Mesothelial cell of epicardium (in vitro differentiated cells): ENCODE measurements around the gene ATP2B1. TPM values are rescaled to one million over a fixed set of nuclear protein-coding genes. Genes with fewer than 3 reads are reported as not detected.

ENCODE experiments used
- DNase-seq, 2 experiments: peaks; one replicate each; pipeline ENCODE4 v3.0.0; 2021; ENCODE audit warnings: low spot score in 2 of 2; ENCODE audit not compliant: unreplicated experiment in 2 of 2
- H3K27ac Mint-ChIP-seq: 2 replicates; pipeline ENCODE4 v1.8.0; 2021; ENCODE audit warnings: mixed read lengths
- H3K27me3 Mint-ChIP-seq: 2 replicates; pipeline ENCODE4 v1.8.0; 2021; ENCODE audit warnings: low read depth, mixed read lengths
- H3K36me3 Mint-ChIP-seq: 2 replicates; pipeline ENCODE4 v1.8.0; 2021; ENCODE audit warnings: mixed read lengths
- H3K4me1 Mint-ChIP-seq: 2 replicates; pipeline ENCODE4 v1.8.0; 2021; ENCODE audit warnings: mixed read lengths
- H3K4me3 Mint-ChIP-seq: 2 replicates; pipeline ENCODE4 v1.8.0; 2021; ENCODE audit warnings: mild to moderate bottlenecking, moderate library complexity, mixed read lengths
- H3K9me3 Mint-ChIP-seq: 2 replicates; pipeline ENCODE4 v1.8.0; 2021; ENCODE audit warnings: mixed read lengths
- total RNA-seq: library from RNA; stranded (reverse); gene quantifications from 3 replicates; pipeline ENCODE4 v1.2.1, GENCODE V29; 2021
- TF ChIP-seq, protein P1 (sequence below): fragments of 200-600 bp; sonication (generic); IDR thresholded peaks from one replicate; pipeline ENCODE4 v1.5.0; 2021; ENCODE audit warnings: antibody characterized with exemption; ENCODE audit not compliant: unreplicated experiment

ATP2B1 gene
- total RNA-seq, 1 donor from 2014 or later, result 131 TPM

- no peak overlapping the region for H3K27ac Mint-ChIP-seq
- H3K9me3 Mint-ChIP-seq, result peaks cover 7% of the 10 kb centered on the region
- TF ChIP-seq, protein P1, sequence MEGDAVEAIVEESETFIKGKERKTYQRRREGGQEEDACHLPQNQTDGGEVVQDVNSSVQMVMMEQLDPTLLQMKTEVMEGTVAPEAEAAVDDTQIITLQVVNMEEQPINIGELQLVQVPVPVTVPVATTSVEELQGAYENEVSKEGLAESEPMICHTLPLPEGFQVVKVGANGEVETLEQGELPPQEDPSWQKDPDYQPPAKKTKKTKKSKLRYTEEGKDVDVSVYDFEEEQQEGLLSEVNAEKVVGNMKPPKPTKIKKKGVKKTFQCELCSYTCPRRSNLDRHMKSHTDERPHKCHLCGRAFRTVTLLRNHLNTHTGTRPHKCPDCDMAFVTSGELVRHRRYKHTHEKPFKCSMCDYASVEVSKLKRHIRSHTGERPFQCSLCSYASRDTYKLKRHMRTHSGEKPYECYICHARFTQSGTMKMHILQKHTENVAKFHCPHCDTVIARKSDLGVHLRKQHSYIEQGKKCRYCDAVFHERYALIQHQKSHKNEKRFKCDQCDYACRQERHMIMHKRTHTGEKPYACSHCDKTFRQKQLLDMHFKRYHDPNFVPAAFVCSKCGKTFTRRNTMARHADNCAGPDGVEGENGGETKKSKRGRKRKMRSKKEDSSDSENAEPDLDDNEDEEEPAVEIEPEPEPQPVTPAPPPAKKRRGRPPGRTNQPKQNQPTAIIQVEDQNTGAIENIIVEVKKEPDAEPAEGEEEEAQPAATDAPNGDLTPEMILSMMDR, result no peak
- DNase-seq, result no peak
- peaks cover 12% of the 10 kb centered on the region for H3K4me1 Mint-ChIP-seq
- peaks cover 34% of the 10 kb centered on the region for H3K36me3 Mint-ChIP-seq
- no peak overlapping the region for H3K4me3 Mint-ChIP-seq
- no peaks in the 10 kb centered on the region for H3K27me3 Mint-ChIP-seq
Measured at GRCh38 chr12:89650239-89650638, 58.4 kb downstream of the ATP2B1 start.

DNA sequence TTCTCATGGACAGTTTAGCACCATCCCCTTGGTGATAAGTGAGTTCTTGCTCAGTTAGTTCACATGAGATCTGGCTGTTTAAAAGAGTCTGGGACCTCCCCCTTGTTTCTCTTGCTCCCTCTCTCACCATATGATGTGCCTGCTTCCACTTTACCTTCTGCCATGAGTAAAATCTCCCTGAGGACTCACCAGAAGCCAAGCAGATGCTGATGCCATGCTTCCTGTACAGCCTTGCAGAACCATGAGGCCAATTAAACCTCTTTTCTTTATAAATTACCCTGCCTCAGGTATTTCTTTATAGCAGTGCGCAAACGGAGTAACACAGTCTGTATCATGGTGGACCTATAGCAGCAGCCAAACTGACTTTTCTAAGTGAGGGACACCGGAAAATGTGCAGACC, 58.8 kb downstream of the ATP2B1 start:
- Mint-ChIP-seq H3K9me3 (peaks cover 7% of the 10 kb centered on the region), H3K27me3 (no peaks in the 10 kb centered on the region), H3K4me1 (peaks cover 11% of the 10 kb centered on the region), H3K4me3 (no peak overlapping the region), H3K36me3 (peaks cover 32% of the 10 kb centered on the region), H3K27ac (no peak overlapping the region)
- no peak for DNase-seq
- TF ChIP-seq, protein P1, result no peak

DNA sequence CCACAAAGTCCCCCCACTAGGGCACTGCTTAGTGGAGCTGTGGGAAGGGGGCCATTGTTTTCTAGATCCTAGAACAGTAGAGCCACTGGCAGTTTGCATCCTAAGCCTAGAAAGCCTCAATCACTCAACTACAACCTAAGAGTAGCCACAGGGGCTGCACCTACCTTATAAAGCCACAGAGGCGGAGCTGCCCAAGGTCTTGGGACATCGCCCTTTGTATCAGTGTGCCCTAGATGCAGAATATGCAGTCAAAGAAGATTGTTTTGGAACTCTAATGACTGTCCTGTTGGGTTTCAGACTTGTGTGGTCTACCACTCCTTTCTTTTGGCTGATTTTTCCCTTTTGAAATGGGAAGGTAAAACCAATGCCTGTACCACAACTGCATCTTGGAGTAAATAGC, 59.5 kb downstream of the ATP2B1 start:
- Mint-ChIP-seq H3K36me3 (peaks cover 32% of the 10 kb centered on the region), H3K9me3 (peaks cover 7% of the 10 kb centered on the region)

GRCh38 chr12:89648211-89648930, 60.3 kb downstream of the ATP2B1 start:
- no peaks in the 10 kb centered on the region for H3K27me3 Mint-ChIP-seq
- TF ChIP-seq, protein P1, result no peak
- H3K4me3 Mint-ChIP-seq, result no peak overlapping the region
- H3K9me3 Mint-ChIP-seq, result peaks cover 7% of the 10 kb centered on the region
- peaks cover 25% of the 10 kb centered on the region for H3K36me3 Mint-ChIP-seq
- DNase-seq, result no peak
- no peak overlapping the region for H3K27ac Mint-ChIP-seq
- peaks cover 18% of the 10 kb centered on the region for H3K4me1 Mint-ChIP-seq

More for the DNA sequence above, 59.5 kb downstream of the ATP2B1 start:
- Mint-ChIP-seq H3K4me1 (peaks cover 15% of the 10 kb centered on the region), H3K27ac (no peak overlapping the region), H3K27me3 (no peaks in the 10 kb centered on the region), H3K4me3 (no peak overlapping the region)
- no peak for DNase-seq
- TF ChIP-seq, protein P1, result no peak

DNA sequence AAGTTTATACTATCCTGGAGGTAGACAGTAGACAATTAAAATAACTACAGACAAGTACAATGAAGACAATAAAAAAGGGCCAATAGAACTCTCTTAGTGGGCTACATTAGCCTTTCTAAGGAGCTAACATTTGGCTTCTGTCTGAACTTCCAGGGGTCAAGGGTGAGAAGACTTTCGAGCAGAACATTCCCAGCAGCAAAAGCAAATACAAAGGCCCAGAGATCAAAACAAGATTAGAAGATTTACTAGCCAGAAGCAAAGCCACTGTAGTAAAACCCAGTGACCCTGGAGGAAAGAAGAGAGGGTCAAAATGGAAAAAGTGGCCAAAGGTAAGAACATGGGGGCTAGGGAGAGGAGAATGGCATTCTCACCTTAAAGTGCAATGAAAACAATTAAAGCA, 63.2 kb downstream of the ATP2B1 start:
- TF ChIP-seq, protein P1, result no peak
- H3K4me1 Mint-ChIP-seq, result peaks cover 18% of the 10 kb centered on the region
- no peaks in the 10 kb centered on the region for H3K27me3 Mint-ChIP-seq
- H3K4me3 Mint-ChIP-seq, result no peak overlapping the region
- peaks cover 7% of the 10 kb centered on the region for H3K9me3 Mint-ChIP-seq
- no peak for DNase-seq
- no peak overlapping the region for H3K27ac Mint-ChIP-seq
- H3K36me3 Mint-ChIP-seq, result peaks cover 27% of the 10 kb centered on the region
